GM23338 (cell line): Measurements from ENCODE around the gene TRIM38. TPM values are rescaled to one million over a fixed set of nuclear protein-coding genes. Genes with fewer than 3 reads are reported as not detected.

Experiments
- ATAC-seq: fragments of 200-7000 bp; cut with Tn5 transposase; 3 replicates; pipeline ENCODE4 v1.9.1; 2020
- DNase-seq: peaks from one replicate; pipeline ENCODE4 v3.0.0-alpha.2; 2015; ENCODE audit warnings: low spot score
- H2AFZ ChIP-seq: fragments of 200-600 bp; sonication (generic); 2 replicates; pipeline ENCODE4 v1.8.0; 2016; ENCODE audit warnings: antibody characterized with exemption, mild to moderate bottlenecking, moderate library complexity
- H3F3A ChIP-seq: fragments of 200-600 bp; sonication (generic); replicated peaks from 2 replicates; pipeline ENCODE4 v1.8.0; 2017; ENCODE audit warnings: antibody characterized with exemption, mixed run types, low read depth
- H3K27ac ChIP-seq: fragments of 200-600 bp; sonication (generic); 2 replicates; pipeline ENCODE4 v1.6.1; 2016; ENCODE audit warnings: low read depth
- H3K27me3 ChIP-seq: fragments of 200-600 bp; sonication (generic); 2 replicates; pipeline ENCODE4 v1.8.0; 2016; ENCODE audit warnings: mild to moderate bottlenecking, mixed run types, moderate library complexity; ENCODE audit not compliant: insufficient read depth
- H3K36me3 ChIP-seq: fragments of 200-600 bp; sonication (generic); 2 replicates; pipeline ENCODE4 v1.8.0; 2016; ENCODE audit warnings: mild to moderate bottlenecking; ENCODE audit not compliant: insufficient read depth
- H3K4me1 ChIP-seq: fragments of 200-600 bp; sonication (generic); 2 replicates; pipeline ENCODE4 v1.8.0; 2016; ENCODE audit warnings: mild to moderate bottlenecking, moderate library complexity; ENCODE audit not compliant: insufficient read depth
- H3K4me2 ChIP-seq: fragments of 200-600 bp; sonication (generic); 2 replicates; pipeline ENCODE4 v1.7.1; 2017; ENCODE audit warnings: mixed run types
- H3K4me3 ChIP-seq: fragments of 200-600 bp; sonication (generic); 2 replicates; pipeline ENCODE4 v1.6.1; 2016; ENCODE audit warnings: mixed run types
- H3K79me2 ChIP-seq: fragments of 200-600 bp; sonication (generic); replicated peaks from 2 replicates; pipeline ENCODE4 v1.8.0; 2017; ENCODE audit warnings: mild to moderate bottlenecking; ENCODE audit not compliant: insufficient read depth
- H3K9me2 ChIP-seq: fragments of 200-600 bp; sonication (generic); 2 replicates; pipeline ENCODE4 v1.8.0; 2017; ENCODE audit not compliant: insufficient read depth
- H4K20me1 ChIP-seq: fragments of 200-600 bp; sonication (generic); replicated peaks from 2 replicates; pipeline ENCODE4 v1.8.0; 2017; ENCODE audit warnings: mild to moderate bottlenecking; ENCODE audit not compliant: insufficient read depth
- H3K27ac Mint-ChIP-seq: 2 replicates; pipeline ENCODE4 v1.8.0; 2020; ENCODE audit warnings: inconsistent platforms, mild to moderate bottlenecking, moderate library complexity, mixed read lengths
- H3K27me3 Mint-ChIP-seq: 3 replicates; pipeline ENCODE4 v1.8.0; 2022; ENCODE audit warnings: low read depth, mild to moderate bottlenecking, moderate library complexity, mixed read lengths, inconsistent platforms; ENCODE audit not compliant: insufficient read depth, poor library complexity
- H3K36me3 Mint-ChIP-seq: 3 replicates; pipeline ENCODE4 v1.8.0; 2021; ENCODE audit warnings: low read depth, mild to moderate bottlenecking, inconsistent platforms, moderate library complexity, mixed read lengths
- H3K4me1 Mint-ChIP-seq: 3 replicates; pipeline ENCODE4 v1.8.0; 2020; ENCODE audit warnings: mild to moderate bottlenecking, inconsistent platforms, mixed read lengths
- H3K4me3 Mint-ChIP-seq: 3 replicates; pipeline ENCODE4 v1.8.0; 2021; ENCODE audit warnings: moderate library complexity, mild to moderate bottlenecking, inconsistent platforms, mixed read lengths
- H3K9me3 Mint-ChIP-seq: 3 replicates; pipeline ENCODE4 v1.8.0; 2020; ENCODE audit warnings: moderate library complexity, mild to moderate bottlenecking, inconsistent platforms, mixed read lengths
- CREB1 ChIP-seq: fragments of 250-450 bp; sonication (Bioruptor Pico); IDR thresholded peaks from 2 replicates; pipeline ENCODE4 v1.5.0; 2020; ENCODE audit warnings: low read depth, mild to moderate bottlenecking, moderate library complexity
- CTCF ChIP-seq, 2 experiments: fragments of 200-600 bp in 1 of 2; sonication (generic) in 1 of 2; conservative IDR thresholded peaks; 2 replicates each; pipeline versions ENCODE4 v1.5.1 to v1.6.1; 2016 to 2017; ENCODE audit warnings: antibody characterized with exemption in 2 of 2, low read depth in 2 of 2, mild to moderate bottlenecking in 2 of 2, moderate library complexity in 1 of 2
- ETS1 ChIP-seq: IDR thresholded peaks from 2 replicates; pipeline ENCODE4 v1.6.1; 2016; ENCODE audit warnings: antibody characterized with exemption
- EZH2 ChIP-seq: fragments of 200-600 bp; sonication (generic); IDR thresholded peaks from one replicate; pipeline ENCODE4 v1.8.0; 2017; ENCODE audit warnings: antibody characterized with exemption, mild to moderate bottlenecking, low read depth; ENCODE audit not compliant: unreplicated experiment
- EZH2phosphoT487 ChIP-seq: fragments of 200-600 bp; sonication (generic); IDR thresholded peaks from one replicate; pipeline ENCODE4 v1.8.1; 2018; ENCODE audit warnings: antibody characterized with exemption; ENCODE audit not compliant: unreplicated experiment
- JUNB ChIP-seq: IDR thresholded peaks from one replicate; pipeline ENCODE4 v1.6.1; 2016; ENCODE audit warnings: antibody characterized with exemption; ENCODE audit not compliant: unreplicated experiment
- NANOG ChIP-seq: IDR thresholded peaks from 2 replicates; pipeline ENCODE4 v1.6.1; 2016; ENCODE audit warnings: antibody characterized with exemption, borderline replicate concordance
- POLR2AphosphoS5 ChIP-seq: IDR thresholded peaks from 2 replicates; pipeline ENCODE4 v1.6.1; 2016; ENCODE audit warnings: antibody characterized with exemption, low read depth
- REST ChIP-seq: IDR thresholded peaks from one replicate; pipeline ENCODE4 v1.6.1; 2018; ENCODE audit warnings: antibody characterized with exemption; ENCODE audit not compliant: unreplicated experiment
- STAT1 ChIP-seq: IDR thresholded peaks from one replicate; pipeline ENCODE4 v1.6.1; 2016; ENCODE audit warnings: antibody characterized with exemption; ENCODE audit not compliant: unreplicated experiment
- ZNF114 ChIP-seq: fragments of 250-450 bp; sonication (Bioruptor Pico); IDR thresholded peaks from 2 replicates; pipeline ENCODE4 v1.5.0; 2020; ENCODE audit warnings: mild to moderate bottlenecking, moderate library complexity
- ZNF331 ChIP-seq: fragments of 250-450 bp; sonication (Bioruptor Pico); IDR thresholded peaks from 2 replicates; pipeline ENCODE4 v1.5.0; 2020; ENCODE audit warnings: low read depth, mild to moderate bottlenecking, moderate library complexity
- ZNF462 ChIP-seq: fragments of 250-450 bp; sonication (Bioruptor Pico); IDR thresholded peaks from 2 replicates; pipeline ENCODE4 v1.5.0; 2020; ENCODE audit warnings: mild to moderate bottlenecking, moderate library complexity
- polyA plus RNA-seq: library from polyadenylated mRNA; unstranded; fragments of >200 nt; fragmentation: Nextera tagmentation; extraction: Ambion mirVana; gene quantifications from 2 replicates; pipeline ENCODE4 v1.2.1, GENCODE V29; 2016
- total RNA-seq: library from RNA; depleted of rRNA; stranded (reverse); fragments of >200 nt; shearing (Covaris generic); gene quantifications from 2 replicates; pipeline ENCODE4 v1.2.3, GENCODE V29; 2014

TRIM38 gene
- total and polyA plus RNA-seq, 2 experiments from 2014 or later: 0.66 to 0.82 TPM

GRCh38 chr6:26027491-26028211 lies 65.0 kb downstream of the TRIM38 start:
- H3K4me1 ChIP-seq: peaks cover 38% of the 10 kb centered on the region
- Mint-ChIP-seq H3K9me3 (peaks cover 11% of the 10 kb centered on the region; the same call in 1 of the 3 replicates), H3K27ac (peak overlapping the region; percentile 99), H3K27me3 (peaks cover 39% of the 10 kb centered on the region), H3K4me3 (peak overlapping the region; percentile 92), H3K36me3 (no peaks in the 10 kb centered on the region; the same call in 2 of the 3 replicates), H3K4me1 (peaks cover 66% of the 10 kb centered on the region)
- TF ChIP-seq JUNB (no peak), CTCF (conservative IDR thresholded peaks at IDR 0.05; ENCODE audit: low read depth in 2 of 2) (no peak), ETS1 (no peak), NANOG (no peak), EZH2 (no peak), EZH2phosphoT487 (no peak), ZNF114 (CRISPR knock-in tag) (no peak), STAT1 (no peak), POLR2AphosphoS5 (no peak), REST (no peak), CREB1 (no peak), ZNF331 (no peak), ZNF462 (no peak)
- peak overlapping the region; percentile 80 for H3K4me3 ChIP-seq
- no peaks in the 10 kb centered on the region for H3K27me3 ChIP-seq
- DNase-seq: no peak
- H3K36me3 ChIP-seq: no peaks in the 10 kb centered on the region
- H2AFZ ChIP-seq: no peak overlapping the region
- ATAC-seq: no peak
- H3F3A ChIP-seq: peaks cover 8% of the 10 kb centered on the region; the same call in 1 of the 2 replicates
- H3K27ac ChIP-seq: peak overlapping the region; percentile 98
- peak overlapping the region; percentile 91 for H3K4me2 ChIP-seq
- H3K9me2 ChIP-seq: no peaks in the 10 kb centered on the region
- no peaks in the 10 kb centered on the region for H4K20me1 ChIP-seq
- no peaks in the 10 kb centered on the region for H3K79me2 ChIP-seq
